ENCODE results near the gene PYGM. TPM values are rescaled to one million over a fixed set of nuclear protein-coding genes. Genes with fewer than 3 reads are reported as not detected.

PYGM gene
- polyA plus RNA-seq (2012; ENCODE audit: insufficient read length, low read depth) = 0.80 TPM

GRCh38 chr11:64759722-64760719 lies at the start of gene PYGM:
Gene PYGM, minus strand, starts transcription at chr11:64759974. Its CDS starts 76 bp downstream, at chr11:64759898.
- TF ChIP-seq POLR2AphosphoS5 (IDR thresholded peaks at IDR 0.05; ENCODE audit: low read depth, low read length) (no peak), SIN3A (IDR thresholded peaks at IDR 0.05; ENCODE audit: borderline replicate concordance, insufficient read depth, low read length) (no peak), TAF1 (IDR thresholded peaks at IDR 0.05; ENCODE audit: borderline replicate concordance, insufficient read depth, low read length) (no peak), REST (IDR thresholded peaks at IDR 0.05; ENCODE audit: insufficient read depth in 1 of 2, low read depth in 2 of 2, low read length in 2 of 2) (no peak), FOXP2 (optimal IDR thresholded peaks at IDR 0.05; ENCODE audit: borderline replicate concordance, extremely low read depth, extremely low read length, insufficient read depth) (no peak)

GRCh38 chr11:64805481-64805880 lies 45.7 kb upstream of the PYGM start:
- no peak for TF ChIP-seq REST (IDR thresholded peaks at IDR 0.05; ENCODE audit: insufficient read depth in 1 of 2, low read depth in 2 of 2, low read length in 2 of 2)
- no peak for TF ChIP-seq FOXP2 (optimal IDR thresholded peaks at IDR 0.05; ENCODE audit: borderline replicate concordance, extremely low read depth, extremely low read length, insufficient read depth)
- TF ChIP-seq POLR2AphosphoS5 (IDR thresholded peaks at IDR 0.05; ENCODE audit: low read depth, low read length) = no peak
- TF ChIP-seq TAF1 (IDR thresholded peaks at IDR 0.05; ENCODE audit: borderline replicate concordance, insufficient read depth, low read length) = no peak
- TF ChIP-seq SIN3A (IDR thresholded peaks at IDR 0.05; ENCODE audit: borderline replicate concordance, insufficient read depth, low read length) = no peak

GRCh38 chr11:64804346-64805210 lies 44.8 kb upstream of the PYGM start:
- TF ChIP-seq SIN3A (IDR thresholded peaks at IDR 0.05; ENCODE audit: borderline replicate concordance, insufficient read depth, low read length) (no peak), REST (IDR thresholded peaks at IDR 0.05; ENCODE audit: insufficient read depth in 1 of 2, low read depth in 2 of 2, low read length in 2 of 2) (no peak)

GRCh38 chr11:64803846-64804345 lies 44.1 kb upstream of the PYGM start:
- TF ChIP-seq POLR2AphosphoS5 (IDR thresholded peaks at IDR 0.05; ENCODE audit: low read depth, low read length) = no peak
- TF ChIP-seq REST (IDR thresholded peaks at IDR 0.05; ENCODE audit: insufficient read depth in 1 of 2, low read depth in 2 of 2, low read length in 2 of 2) = no peak
- TF ChIP-seq SIN3A (IDR thresholded peaks at IDR 0.05; ENCODE audit: borderline replicate concordance, insufficient read depth, low read length) = no peak
- TF ChIP-seq FOXP2 (optimal IDR thresholded peaks at IDR 0.05; ENCODE audit: borderline replicate concordance, extremely low read depth, extremely low read length, insufficient read depth) = no peak
- no peak for TF ChIP-seq TAF1 (IDR thresholded peaks at IDR 0.05; ENCODE audit: borderline replicate concordance, insufficient read depth, low read length)

Data from PFSK-1 (cell line).